DND-41 (cell line): ENCODE data around the gene OTUD5.

Experiments used
- EZH2 ChIP-seq: IDR thresholded peaks from 3 replicates; pipeline ENCODE4 v1.6.1; 2012; ENCODE audit warnings: borderline replicate concordance, low read depth, mild to moderate bottlenecking, moderate library complexity, low read length, inconsistent platforms; ENCODE audit not compliant: severe bottlenecking
- TF ChIP-seq, protein P1 (sequence below): IDR thresholded peaks from 2 replicates; pipeline ENCODE4 v1.5.1; 2012; ENCODE audit warnings: borderline replicate concordance, low read length, moderate library complexity, mild to moderate bottlenecking; ENCODE audit not compliant: poor library complexity, severe bottlenecking; ENCODE audit errors: extremely low read depth

DNA sequence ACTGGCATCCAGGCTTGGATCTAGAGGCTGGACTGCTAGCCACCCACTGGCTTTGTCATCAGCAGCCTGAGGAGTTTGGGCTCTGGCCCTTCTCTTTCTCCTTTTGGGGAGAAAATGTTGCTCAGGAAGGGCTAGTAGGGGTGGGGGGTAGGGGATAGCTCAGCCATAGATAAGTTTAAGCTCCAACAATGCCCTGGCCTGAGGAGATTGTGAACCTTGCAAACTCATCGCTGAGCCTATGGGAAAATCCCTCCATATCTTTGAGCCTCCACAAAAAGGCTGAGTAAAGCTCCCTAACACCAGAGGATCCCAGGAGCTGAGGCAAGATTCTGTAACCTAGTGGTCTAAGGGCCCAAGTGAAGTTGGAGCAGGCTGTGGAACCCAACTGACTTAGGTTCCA lies 8.8 kb downstream of the OTUD5 start:
- TF ChIP-seq, protein P1, sequence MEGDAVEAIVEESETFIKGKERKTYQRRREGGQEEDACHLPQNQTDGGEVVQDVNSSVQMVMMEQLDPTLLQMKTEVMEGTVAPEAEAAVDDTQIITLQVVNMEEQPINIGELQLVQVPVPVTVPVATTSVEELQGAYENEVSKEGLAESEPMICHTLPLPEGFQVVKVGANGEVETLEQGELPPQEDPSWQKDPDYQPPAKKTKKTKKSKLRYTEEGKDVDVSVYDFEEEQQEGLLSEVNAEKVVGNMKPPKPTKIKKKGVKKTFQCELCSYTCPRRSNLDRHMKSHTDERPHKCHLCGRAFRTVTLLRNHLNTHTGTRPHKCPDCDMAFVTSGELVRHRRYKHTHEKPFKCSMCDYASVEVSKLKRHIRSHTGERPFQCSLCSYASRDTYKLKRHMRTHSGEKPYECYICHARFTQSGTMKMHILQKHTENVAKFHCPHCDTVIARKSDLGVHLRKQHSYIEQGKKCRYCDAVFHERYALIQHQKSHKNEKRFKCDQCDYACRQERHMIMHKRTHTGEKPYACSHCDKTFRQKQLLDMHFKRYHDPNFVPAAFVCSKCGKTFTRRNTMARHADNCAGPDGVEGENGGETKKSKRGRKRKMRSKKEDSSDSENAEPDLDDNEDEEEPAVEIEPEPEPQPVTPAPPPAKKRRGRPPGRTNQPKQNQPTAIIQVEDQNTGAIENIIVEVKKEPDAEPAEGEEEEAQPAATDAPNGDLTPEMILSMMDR = no peak
- TF ChIP-seq EZH2 = no peak
